GM19239 (cell line): ENCODE measurements around the gene FANCE.

Experiments used
- DNase-seq: peaks from one replicate; pipeline ENCODE4 v3.0.0; 2011; ENCODE audit warnings: low spot score; ENCODE audit not compliant: insufficient read length
- FAIRE-seq: peaks from 2 replicates; lab custom pipeline; 2011; peaks lifted over from hg19 to GRCh38; lab: Jason Lieb, UNC

Gene FANCE

GRCh38 chr6:35452183-35453090 lies at the start of gene FANCE:
FANCE (plus strand) TSS chr6:35452338; CDS start chr6:35452546, 208 bp downstream.
- FAIRE-seq (peak; percentile 71), DNase-seq (peak; percentile 90)

DNA sequence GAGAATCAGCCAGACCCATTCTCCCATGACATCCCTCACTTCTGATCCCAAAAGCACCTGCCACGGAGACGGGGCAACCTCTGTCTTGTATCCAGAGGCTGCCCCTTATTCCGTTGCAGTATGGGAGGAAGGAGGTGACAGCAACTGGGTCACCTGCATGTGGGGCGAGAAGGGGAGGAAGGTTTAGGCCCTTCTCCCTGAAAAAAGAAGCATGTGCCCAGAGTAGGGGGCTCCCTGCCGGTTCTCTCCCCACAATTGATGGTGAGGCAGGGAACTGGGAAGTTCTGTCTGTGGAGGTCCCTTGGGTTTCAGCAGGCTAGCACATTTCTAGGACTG lies 49.3 kb upstream of the FANCE start:
- no peak for FAIRE-seq

GRCh38 chr6:35403544-35404442 lies 48.3 kb upstream of the FANCE start:
- FAIRE-seq (no peak), DNase-seq (no peak)

More for the DNA sequence above, 49.3 kb upstream of the FANCE start:
- DNase-seq, result no peak

DNA sequence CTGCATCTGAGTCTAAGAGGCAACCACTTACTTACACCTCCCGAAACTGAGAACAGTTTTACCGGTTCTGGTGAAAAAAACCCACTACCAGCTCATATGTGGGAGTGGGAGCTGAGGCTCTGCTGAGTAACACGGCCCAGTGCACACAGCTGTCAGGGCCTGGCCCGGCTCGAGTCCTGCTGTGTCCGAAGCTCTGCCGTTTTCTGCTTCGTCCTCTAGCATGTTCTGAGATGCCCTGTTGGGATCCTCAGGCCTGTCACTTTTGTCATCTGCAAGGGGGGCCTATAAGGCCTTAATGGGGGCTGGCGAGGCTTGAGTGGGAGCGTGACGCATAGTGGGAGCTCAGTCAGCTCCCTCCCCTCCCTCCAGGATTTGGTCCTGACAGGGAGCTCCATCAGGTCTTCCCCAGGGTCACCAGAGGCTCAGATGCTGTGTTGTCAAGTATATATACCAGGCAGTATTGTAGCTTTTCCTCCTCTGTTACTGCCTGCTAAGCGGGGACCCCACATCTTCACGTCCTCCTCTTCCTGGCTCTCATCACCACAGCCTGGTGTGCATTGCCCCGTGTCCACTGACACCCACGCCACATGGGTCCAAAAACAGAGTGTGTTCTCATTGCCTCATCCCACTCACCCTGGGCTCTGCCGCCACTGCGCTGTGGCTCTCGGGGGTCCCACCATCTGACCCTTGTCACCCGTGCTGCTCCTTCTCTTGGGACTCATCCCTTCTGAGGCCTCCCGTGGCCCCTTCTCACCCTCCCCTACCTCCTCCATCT lies 45.2 kb upstream of the FANCE start:
- no peak for FAIRE-seq
- no peak for DNase-seq

- no peak for DNase-seq
- FAIRE-seq, result no peak
These were observed 42.9 kb upstream of the FANCE start for GRCh38 chr6:35409245-35409644.

DNA sequence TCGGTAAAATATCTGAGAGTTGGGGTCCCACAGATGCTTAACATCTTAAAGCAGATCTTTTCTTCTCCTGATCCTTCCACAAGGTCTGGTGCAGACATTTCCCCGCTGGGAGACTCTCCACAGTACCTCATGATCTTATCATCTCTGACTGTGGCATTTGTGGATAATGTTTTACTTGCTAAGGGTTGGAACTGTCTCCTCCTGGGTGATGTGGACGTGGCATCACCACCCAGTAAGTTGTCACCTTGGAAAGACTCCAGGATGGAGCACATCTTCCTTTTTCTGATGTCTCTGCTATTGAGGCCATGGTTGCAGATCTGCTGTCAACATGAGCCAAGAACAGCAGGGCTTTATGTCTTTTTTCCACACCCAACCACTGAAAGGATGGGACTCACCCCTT lies 42.0 kb upstream of the FANCE start:
- no peak for FAIRE-seq
- DNase-seq, result no peak

DNA sequence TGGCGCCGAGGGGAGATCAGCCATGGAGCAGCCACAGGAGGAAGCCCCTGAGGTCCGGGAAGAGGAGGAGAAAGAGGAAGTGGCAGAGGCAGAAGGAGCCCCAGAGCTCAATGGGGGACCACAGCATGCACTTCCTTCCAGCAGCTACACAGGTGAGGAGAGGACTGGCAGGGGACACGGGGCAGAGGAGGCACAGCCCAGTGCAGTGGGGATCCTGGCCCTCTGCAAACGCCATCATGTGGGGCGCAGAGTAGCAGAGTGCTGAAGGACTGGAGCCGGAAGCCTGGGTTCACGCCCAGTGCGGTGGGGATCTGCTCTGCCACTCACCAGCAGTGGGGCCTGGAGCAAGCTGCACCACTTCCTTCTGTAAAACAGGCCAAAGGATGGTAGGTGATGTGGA lies 41.1 kb upstream of the FANCE start:
- FAIRE-seq (no peak), DNase-seq (no peak)

GRCh38 chr6:35412102-35412501 lies 40.0 kb upstream of the FANCE start:
- no peak for DNase-seq
- no peak for FAIRE-seq

- no peak for DNase-seq
- no peak for FAIRE-seq
These were observed 38.2 kb upstream of the FANCE start for GRCh38 chr6:35413911-35414310.

DNA sequence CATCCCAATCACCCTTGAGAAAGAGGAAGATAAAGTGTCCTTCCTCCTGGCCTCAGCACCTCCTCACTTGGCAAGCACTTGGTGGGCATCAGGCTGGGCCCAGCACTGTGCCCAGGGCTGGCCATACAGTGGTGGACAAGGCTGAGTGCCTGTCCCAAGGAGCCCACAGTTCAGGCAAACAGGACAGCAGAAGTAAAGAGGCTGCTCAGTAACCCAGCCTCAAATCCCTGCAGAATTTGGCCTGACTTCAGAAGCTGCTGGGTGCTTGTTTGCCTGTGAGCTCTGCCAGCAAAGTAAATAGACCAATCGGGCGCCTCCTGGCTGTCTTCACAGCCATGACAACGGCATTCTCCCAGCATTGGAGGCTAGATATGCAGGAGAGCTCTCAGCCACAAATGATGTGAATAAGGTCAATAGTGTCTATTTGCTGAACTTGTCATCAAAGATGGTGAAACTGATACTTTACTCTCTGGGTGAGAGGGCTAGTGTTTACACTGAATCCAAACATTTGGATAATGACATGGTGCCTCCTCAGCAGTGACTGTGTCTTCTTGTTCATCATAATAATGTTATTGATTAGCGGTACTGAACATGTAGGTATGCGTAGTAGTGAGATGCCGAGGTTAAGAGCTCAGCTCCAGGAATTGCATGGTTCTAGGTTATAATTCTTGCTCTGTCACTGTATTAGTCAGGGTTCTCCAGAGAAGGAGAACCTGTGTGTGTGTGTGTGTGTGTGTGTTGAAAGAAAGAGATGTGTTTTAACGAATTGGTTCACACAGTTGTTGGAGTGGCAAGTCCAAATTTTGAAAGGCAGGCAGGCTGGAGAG lies 36.9 kb upstream of the FANCE start:
- DNase-seq, result no peak
- no peak for FAIRE-seq

- no peak for DNase-seq
These were observed 34.0 kb upstream of the FANCE start for GRCh38 chr6:35417979-35418661.

GRCh38 chr6:35419417-35419816 lies 32.7 kb upstream of the FANCE start:
- DNase-seq (no peak), FAIRE-seq (no peak)

More at GRCh38 chr6:35417979-35418661, 34.0 kb upstream of the FANCE start:
- FAIRE-seq, result no peak

DNA sequence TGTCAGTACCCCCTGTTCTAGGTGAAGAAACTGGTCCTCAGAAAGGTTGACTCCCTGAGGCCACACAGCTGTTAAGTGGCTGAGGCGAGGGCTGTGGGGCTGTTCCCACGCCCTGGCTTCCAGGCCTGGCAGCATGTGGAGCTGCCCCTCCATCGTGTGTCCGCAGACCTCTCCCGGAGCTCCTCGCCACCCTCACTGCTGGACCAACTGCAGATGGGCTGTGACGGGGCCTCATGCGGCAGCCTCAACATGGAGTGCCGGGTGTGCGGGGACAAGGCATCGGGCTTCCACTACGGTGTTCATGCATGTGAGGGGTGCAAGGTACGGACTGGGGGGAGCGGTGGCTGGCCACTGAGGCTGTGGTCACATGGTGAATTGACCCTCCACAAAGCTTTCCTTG lies 32.2 kb upstream of the FANCE start:
- FAIRE-seq (no peak), DNase-seq (no peak)

- FAIRE-seq (no peak), DNase-seq (no peak)
These were observed 26.9 kb upstream of the FANCE start for GRCh38 chr6:35425284-35425683.

DNA sequence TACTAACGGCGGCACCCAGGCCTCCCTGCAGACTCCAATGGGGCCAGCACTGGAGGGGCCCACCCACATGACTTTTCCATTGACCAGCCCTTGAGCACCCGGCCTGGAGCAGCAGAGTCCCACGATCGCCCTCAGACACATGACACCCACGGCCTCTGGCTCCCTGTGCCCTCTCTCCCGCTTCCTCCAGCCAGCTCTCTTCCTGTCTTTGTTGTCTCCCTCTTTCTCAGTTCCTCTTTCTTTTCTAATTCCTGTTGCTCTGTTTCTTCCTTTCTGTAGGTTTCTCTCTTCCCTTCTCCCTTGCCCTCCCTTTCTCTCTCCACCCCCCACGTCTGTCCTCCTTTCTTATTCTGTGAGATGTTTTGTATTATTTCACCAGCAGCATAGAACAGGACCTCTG lies 26.1 kb upstream of the FANCE start:
- no peak for FAIRE-seq
- DNase-seq, result no peak

- FAIRE-seq (no peak), DNase-seq (no peak)
These were observed 24.7 kb upstream of the FANCE start for GRCh38 chr6:35427435-35427834.

DNA sequence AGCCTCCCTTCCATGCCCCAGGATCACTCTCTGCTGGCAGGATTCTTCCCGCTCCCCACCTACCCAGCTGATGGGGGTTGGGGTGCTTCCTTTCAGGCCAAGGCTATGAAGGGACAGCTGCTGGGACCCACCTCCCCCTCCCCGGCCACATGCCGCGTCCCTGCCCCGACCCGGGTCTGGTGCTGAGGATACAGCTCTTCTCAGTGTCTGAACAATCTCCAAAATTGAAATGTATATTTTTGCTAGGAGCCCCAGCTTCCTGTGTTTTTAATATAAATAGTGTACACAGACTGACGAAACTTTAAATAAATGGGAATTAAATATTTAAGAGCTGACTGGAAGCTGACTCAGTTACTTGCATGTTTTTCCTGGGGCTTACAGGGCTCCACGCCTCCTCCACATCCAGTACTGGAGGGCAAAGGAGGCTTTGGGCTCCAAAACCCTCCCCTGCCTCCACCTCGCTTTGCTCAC lies 24.3 kb upstream of the FANCE start:
- FAIRE-seq (no peak), DNase-seq (no peak)

- FAIRE-seq, result no peak
- no peak for DNase-seq
These were observed 23.6 kb upstream of the FANCE start for GRCh38 chr6:35428421-35429149.
